GM23338 (cell line): ENCODE results near the gene KCNJ6.

ENCODE experiments used
- CTCF ChIP-seq, 2 experiments: fragments of 200-600 bp in 1 of 2; sonication (generic) in 1 of 2; conservative IDR thresholded peaks; 2 replicates each; pipeline versions ENCODE4 v1.5.1 to v1.6.1; 2016 to 2017; ENCODE audit warnings: antibody characterized with exemption in 2 of 2, low read depth in 2 of 2, mild to moderate bottlenecking in 2 of 2, moderate library complexity in 1 of 2
- EZH2 ChIP-seq: fragments of 200-600 bp; sonication (generic); IDR thresholded peaks from one replicate; pipeline ENCODE4 v1.8.0; 2017; ENCODE audit warnings: antibody characterized with exemption, mild to moderate bottlenecking, low read depth; ENCODE audit not compliant: unreplicated experiment
- POLR2AphosphoS5 ChIP-seq: IDR thresholded peaks from 2 replicates; pipeline ENCODE4 v1.6.1; 2016; ENCODE audit warnings: antibody characterized with exemption, low read depth

DNA sequence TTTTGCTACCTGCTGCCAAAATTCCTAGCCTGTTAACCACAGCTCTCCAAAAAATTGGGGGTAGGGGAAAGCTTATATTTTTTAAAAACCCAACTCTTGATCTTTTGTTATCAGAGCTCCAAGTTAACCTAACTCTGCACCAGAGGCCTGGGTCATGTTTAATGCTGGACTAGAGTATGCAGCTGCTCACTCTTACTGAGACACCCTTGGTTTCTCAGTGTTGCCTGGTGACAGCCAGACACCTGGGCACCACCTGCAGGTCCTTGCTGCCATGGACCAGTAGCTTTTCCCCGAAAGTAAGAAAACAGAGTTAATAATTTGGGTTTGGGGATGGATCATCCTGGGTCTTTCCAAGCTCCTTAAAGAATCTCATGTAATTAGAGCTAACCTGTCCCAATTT, 30.1 kb downstream of the KCNJ6 start:
- no peak for TF ChIP-seq CTCF (conservative IDR thresholded peaks at IDR 0.05; ENCODE audit: low read depth in 2 of 2)
- TF ChIP-seq EZH2, result no peak
- no peak for TF ChIP-seq POLR2AphosphoS5
